NCI-H526 (cell line): ENCODE measurements around the gene WSCD1.

Experiments
- DNase-seq, 2 experiments: peaks; one replicate each; lab custom pipeline; 2025; lab: John Stamatoyannopoulos, UW

WSCD1 gene

DNA sequence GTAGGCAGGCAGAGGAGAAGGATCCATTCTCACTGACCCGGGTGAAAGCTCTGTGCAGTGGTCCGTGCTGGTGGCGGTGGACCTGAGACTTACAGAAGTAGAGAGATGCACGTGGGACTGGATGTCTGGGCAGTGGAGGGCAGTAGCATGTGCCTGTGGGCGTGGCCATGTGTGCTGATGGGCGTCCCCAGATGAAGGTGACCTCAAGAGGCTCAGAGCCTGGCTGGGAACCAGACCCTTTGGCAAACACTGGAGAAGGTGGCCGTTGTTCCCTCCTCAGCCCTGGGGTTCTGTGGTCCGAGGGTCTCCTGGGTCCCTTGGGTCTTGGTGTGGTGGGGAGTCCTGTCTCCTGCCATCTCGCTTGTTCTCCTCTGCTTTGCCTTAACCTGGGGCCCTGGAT is 15.6 kb downstream of the WSCD1 start:
- no peak for DNase-seq

DNA sequence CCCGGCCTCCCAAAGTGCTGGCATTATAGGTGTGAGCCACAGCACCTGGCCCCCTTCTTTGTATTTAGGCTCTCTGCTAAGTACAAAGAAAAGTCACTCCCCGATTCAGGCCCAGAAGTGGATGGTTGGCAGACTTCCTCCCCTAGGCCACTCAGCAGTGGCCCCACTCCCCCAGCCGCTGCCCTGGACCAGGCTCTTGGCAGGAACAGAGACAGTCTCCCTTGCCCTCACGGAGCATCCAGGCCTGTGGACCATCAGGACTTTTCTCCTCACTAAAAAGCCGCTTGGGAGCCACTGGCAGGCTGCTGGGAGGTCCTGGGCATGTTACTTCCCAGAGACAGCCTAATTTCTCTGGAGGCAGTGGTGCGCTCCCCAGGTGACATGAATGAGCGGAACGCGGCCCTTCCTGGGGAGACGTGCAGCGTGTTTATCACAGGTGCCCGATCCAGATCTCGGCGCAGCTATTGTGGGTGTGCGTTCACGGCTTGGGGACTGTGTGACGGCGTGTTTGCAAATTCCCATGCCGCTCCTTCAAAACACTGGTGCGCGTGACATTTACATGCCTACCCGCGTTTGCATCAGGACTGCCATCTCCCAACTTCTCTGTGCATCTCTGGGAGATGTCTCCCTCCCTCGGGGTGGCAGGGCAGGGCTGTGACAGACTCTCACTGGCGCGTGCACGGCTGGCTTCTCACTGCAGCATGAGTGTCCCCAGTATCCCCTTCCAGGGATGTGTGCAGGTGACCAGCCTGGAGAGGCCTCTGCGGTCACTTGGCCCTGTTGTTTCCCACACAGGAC is 16.6 kb downstream of the WSCD1 start:
- DNase-seq, result no peak

DNA sequence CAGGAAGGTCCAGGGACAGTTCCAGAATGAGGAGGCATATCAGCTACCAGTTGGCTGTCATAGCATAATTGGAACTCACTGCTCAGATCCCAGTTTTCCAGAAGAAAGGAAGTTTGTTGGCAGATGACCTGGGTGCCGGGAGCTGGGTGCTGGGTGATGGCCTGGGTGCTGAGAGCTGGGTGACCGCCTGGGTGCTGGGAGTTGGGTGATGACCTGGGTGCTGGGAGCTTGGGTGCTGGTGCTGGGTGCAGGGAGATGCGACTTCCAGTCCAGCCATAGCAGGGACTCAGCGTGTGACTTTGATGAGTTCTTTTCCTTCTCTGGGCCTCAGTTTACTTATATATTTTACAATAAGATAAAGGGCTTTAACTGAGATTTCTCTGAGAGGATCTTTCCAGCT is 18.0 kb downstream of the WSCD1 start:
- no peak for DNase-seq

DNA sequence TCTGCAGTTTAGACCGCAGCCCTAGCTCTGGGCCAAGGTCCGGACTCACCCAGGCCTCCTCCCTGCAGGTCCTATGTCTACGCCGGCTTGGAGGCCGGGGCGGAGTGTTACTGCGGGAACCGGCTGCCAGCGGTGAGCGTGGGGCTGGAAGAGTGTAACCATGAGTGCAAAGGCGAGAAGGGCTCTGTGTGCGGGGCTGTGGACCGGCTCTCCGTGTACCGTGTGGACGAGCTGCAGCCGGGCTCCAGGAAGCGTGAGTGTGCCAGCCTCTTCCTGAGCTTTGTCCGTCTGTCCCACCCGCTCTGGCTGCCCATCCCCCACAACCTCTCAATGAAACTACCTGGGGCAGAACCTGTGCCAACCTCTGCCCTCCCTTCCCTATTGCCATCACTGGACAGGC is 20.1 kb downstream of the WSCD1 start:
- DNase-seq, result no peak

DNA sequence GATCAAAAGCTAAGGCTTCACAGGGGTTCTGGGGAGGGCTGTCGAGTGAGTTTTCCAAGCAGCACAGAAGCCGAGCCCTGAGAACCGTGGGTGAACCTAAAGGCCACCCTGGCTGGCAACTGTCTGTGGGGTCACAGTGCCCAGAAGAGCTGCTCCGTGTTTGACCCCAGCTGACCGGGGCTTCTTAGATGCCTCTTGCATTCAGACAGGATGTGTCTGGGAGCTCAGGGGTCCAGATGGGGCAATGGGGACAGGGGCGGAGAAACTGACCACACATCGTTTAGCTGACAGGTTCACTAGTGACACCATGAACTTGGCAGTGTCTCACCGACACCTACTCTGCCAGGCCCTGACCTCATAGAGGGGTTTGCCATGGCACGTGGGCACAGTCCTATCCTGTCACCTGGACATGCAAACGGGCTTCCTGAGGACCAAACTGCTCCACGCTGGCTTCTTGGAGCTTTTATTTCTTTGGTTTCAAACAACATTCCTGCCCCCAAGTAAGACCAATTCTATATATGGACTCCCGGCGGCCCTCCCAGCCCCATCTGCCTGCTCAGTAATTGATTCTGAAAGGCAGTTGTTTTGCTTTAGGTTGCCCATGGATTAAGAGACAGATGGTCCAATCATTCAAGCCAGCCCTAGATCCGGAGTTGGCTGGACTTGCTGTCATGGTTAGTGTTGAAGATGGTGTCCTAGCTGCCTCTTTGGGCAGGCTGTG is 22.2 kb downstream of the WSCD1 start:
- DNase-seq, result no peak

DNA sequence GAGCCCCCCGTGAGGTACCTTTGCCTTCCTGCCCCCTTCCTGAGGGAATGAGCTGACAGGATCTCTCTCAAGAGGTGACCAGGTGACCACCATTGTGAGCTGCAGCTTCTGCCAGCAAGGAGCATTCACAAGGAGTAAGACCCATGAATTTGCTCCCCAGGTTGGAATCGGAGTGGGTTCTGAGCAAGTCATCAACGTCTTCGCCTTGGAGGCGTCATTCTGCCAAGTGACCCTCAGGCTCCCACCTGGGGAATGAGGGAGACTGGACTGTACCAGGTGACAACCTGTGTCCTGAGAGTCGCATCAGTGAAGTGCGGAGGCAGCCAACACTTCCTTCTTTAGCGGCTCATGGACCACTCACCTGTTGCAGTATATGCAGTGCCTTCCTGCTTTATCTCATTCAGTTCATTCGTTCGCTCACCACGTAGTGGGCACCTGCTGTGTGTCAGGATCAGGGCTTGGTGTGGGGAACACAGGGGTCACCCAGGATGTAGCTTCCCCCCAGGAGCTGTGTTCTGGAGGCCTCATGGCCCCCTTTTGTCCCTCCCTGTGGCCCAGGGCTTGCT is 22.8 kb downstream of the WSCD1 start:
- DNase-seq, result no peak

DNA sequence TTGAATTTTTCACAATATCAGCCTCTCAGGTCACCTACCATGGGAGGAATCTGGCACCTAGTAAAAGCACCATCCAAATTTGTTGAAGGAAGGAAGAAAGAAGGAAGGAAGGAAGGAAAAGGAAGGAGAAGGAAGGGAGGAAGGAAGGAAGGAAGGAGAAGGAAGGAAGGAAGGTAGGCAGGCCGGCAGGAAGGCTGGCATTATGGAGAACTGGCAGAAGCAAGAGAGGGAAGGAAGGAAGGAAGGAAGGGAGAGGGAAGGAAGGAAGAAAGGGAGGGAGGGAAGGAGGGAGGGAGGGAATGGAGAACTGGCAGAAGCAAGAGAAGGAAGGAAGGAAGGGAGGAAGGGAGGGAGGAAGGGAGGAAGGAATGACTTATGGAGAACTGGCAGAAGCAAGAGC is 24.3 kb downstream of the WSCD1 start:
- DNase-seq, result no peak

DNA sequence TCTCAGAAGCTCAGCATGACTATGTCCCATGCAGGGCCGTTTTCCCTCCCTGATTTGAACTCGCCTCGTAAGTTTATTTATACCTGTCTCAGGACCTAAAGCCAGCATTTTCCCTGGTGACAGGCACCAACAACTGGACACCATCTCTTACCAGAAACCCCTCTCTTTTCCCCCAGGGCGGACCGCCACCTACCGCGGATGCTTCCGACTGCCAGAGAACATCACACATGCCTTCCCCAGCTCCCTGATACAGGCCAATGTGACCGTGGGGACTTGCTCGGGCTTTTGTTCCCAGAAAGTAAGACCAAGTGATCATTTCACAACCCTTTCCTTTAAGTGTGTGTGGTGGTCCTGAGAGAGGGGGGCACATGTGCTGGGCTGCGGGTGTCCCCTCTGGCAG is 24.7 kb downstream of the WSCD1 start:
- no peak for DNase-seq

DNA sequence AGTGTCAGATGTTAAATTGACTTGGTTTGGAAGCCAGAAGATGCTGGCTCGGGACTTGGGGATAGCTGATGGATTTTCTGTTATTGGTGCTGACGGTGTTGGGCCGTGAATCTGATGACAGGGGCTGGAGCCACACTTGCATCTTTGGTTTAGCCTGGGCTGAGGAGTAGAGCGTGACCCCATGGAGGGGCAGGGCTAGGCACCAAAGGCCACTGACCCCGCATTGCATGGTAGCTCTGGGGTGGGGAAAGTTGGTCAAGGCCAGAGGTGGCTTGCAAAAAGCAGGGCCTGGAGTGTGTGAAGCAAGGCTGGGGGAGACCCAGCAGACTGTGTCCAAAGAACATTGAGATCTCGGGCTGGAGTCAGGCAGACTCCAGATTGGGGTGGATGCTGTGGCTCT is 25.3 kb downstream of the WSCD1 start:
- DNase-seq, result no peak

DNA sequence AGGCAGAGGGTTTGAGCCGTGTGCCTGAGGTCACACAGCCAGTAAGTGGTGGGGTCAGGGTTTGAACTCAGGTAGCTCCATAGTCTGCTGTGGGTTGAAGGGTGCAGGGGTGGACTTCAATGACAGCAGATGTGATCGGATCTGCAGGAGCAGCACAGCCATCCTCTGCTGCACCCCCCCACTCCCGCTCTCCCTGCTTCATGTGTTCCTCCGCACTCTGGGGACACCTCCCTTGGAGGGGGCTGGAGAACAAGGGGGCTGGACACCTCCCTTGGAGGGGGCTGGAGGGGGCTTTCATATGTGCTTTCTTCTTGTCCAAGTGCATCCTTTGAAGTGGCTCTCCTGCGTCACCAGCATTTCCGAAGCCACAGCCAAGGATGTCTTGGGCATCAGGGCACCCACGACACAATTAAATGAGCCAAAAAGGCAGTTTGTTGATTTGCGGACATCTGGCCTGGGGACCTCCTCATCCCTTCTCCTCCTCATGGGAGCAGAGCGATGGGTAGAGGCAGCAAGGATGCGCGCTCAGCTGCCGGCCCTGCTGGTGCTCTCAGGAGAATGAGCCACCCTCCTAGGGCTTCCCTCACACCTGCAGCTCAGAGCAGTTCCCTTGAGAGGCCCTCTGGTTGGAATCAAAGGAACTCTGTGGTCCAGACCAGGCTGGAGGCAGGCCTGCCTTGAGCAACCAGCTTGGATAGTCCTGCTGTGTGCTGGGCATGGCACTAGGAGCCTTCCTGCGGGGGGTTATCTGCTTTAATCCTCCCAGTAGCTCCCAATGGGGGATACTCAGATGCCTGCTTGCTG is 26.2 kb downstream of the WSCD1 start:
- DNase-seq, result no peak

DNA sequence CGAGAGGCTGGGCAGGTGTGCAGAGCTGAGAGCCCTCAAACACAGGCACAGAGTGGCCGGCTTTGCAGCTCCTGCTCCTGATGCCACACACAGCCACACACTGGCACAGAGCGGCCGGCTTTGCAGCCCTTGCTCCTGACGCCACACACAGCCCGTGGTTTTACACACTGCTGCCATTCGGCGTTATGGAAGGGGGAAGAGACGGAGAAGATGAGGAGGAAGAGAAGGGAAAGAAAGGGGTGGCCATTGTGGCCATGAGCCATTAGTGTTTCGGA is 26.8 kb downstream of the WSCD1 start:
- DNase-seq, result no peak

DNA sequence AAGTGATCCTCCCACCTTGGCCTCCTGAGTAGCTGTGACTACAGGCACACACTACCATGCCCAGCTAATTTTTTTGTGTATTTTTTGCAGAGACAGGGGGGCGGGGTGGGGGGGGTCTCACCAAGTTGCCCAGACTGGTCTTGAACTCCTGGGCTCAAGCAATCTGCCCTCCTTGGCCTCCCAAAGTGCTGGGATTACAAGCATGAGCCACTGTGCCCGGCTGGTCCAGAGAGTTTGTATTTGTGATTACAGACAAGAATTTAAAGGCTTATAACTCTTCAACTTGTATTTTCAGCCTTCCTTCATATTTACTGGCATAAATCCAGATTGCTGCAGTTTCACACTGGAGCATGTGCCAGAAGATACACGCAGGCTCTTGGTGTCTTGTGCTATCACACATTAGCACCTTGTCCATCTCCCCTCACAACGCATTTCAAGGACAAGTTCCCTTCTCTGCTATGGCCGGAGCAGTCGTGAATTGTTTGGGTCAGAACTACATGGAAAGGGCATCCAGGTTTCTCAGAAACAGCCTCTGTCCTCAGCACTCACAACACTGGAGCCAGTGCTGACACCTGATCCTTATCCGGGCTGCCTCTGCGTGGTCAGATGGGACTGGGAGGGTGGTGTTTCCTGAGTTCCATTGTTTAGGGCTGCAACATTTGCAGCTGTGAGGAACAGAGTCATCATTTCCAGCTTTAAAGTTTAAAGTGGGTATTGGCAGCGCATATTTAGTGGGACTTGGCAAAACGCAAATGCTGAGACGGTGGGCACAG is 28.1 kb downstream of the WSCD1 start:
- DNase-seq, result no peak

DNA sequence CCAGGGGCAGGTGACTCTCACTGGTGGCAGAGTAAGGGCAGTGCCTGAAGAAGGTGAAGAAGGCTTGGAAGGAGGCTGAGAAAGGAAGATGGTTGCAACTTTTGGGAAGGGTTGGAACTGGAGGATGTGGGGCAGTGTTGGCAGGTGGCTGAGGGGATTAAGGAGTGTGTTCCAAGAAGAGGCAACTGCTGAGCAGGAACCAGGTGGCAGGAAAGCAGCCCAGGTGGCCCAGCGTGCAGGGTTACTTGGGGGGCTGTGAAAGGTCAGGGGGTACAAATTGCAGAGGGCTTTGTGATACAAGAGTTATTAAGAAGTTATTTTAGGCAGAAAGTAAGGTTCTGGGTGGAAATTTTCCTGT is 28.6 kb downstream of the WSCD1 start:
- no peak for DNase-seq

DNA sequence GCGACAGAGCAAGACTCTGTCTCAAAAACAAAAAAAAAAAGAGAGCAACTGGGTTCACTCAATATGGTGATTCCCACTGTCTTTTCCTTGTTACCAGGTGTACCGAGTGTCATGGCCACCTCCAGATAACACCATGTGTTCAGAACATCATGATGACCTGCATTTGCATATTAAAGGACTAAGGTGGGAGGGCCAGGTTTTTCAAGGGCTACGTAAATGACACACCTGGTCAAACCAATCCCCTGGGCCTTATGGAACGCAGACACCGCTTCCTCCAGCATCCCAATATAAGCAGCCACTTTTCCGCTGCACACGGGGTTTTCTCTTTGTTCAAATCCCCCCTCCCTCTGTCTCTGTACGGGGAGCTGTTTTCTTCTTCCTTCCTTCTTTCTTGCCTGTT is 29.3 kb downstream of the WSCD1 start:
- DNase-seq, result peak in 1 of 2 experiments; percentile 18

DNA sequence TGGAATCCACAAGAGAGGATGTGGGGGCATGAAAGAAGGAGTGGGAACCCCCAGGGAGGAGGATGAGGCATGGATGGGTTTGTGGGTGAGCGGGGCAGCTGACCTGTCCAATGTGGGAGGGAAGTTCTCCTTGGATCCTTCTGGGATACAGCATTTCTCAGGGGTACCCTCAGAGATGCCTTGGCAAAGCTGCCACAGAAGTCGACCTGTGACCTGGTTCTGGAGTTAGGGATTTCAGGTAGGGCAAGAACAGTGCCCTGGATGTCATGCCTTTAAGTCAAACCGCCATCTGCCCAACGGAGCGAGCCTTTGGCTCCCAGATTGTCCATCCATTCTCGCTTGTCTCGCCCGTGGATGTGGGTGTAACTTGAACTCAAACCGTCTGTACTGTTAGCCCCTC is 30.0 kb downstream of the WSCD1 start:
- DNase-seq, result no peak

DNA sequence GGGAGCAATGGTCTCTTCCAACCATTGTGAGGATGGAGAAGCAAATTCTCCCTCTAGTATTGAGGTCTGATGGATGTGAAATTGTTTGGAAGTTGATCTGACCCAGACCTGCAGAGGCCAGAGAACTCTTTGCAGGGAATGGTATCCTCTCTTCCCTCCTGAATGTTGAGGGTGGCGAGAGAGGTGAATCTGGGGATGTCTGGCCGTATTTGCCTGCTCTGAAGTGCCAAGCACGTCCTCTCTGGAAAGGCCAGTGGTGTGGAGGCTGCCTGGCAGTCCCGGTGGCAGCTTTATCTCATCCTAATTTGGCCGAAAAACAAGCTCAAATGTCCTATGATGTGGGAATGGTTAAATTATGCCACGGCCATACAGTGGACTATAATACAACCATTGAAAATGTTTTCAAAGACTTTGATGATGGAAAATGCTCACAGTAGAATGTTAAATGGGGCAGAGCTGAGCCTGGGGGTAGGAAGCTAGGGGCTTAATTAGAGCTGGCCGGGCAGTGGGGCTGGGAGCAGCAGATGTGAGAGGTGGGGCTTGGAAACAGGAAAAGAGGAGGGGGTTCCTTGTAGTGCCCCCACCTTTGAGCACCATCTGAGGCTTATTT is 30.8 kb downstream of the WSCD1 start:
- DNase-seq, result no peak

DNA sequence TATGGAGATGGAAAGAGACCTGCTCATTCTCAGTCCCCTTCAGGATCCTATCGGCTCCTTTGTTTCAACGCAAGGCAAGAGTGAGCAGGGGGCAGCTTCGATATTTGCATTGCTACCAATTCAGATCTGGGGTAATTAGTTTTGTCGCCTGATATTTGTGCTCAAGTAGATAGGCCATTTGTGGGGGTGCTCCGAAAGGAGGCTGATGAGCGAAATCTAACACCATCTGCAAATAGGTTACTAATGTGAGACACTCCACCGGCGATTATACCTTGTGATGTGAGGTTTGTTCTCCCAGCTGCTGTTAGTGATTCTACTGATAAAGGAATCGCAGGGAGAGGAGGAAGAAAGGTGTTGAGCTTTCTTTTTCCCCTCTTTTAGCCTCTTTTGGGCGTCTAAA is 31.5 kb downstream of the WSCD1 start:
- DNase-seq, result peak; percentile 30 to 33

DNA sequence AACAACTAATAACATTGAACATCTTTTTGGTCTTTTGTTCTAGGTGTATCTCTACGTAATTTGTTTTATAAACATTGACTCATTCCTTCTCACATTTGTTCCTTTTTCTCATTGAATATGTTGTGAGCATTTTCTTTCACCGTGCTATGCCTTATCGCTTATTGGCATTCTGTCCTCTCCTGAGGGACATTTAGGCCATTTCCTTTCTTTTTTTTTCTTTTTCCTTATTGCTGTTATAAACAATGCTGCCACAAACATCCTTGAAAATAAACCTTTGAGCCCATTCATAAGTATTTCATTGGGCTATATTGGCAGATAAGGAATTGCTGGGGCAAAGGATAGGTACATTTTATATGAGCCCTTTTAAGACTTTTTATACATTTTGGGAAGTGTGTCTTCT is 32.4 kb downstream of the WSCD1 start:
- no peak for DNase-seq

DNA sequence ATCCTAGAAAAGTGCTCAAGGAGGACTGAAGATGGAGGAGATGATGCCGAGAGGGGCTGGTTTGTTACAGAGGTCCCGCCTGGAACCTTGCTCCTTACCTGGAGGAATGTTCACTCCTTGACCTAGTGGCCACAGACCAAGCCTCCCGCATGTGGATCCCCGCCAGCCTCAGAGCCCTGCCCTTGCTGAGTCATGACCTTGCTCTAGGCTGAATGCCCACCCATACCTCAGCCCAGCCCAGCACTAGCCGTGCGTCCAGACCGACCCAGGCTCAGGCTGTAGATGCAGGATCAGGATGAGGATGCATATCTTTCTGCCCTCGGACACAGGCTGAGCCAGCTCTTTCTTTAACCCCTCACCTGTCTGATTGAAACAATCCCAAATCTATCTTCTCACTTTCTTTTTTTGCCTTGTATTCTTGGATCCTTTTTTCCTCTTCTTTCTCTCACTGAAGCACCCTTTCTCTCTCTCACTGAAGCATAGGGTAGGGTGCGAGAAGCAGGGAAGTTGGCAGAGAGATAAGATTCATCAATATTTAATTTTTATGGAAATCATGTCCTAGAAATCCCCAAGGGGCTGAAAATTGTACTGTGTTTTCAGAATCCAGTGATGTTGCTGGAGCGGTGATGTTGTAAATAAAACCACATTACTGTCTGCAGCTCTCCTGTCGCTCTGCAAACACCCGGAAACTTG is 34.9 kb downstream of the WSCD1 start:
- peak; percentile 83 for DNase-seq

DNA sequence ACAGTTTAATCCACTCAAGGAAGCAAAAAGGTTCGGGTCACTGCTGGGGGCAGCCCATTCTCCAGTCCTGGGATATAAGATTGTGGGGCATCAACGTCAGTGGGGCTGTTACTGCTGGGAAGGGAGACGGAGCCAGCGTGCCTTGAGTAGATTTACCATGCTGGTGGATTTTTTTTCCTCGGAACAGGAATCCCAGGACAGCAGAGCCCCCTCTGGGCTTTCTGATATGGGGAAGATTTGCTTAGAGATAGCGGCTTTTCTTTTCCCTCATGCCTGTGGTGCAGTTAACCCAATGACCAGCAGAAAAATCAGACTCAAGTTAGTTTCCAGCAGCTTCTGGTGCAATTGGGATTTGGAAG is 35.4 kb downstream of the WSCD1 start:
- DNase-seq, result peak in 1 of 2 experiments; percentile 39

DNA sequence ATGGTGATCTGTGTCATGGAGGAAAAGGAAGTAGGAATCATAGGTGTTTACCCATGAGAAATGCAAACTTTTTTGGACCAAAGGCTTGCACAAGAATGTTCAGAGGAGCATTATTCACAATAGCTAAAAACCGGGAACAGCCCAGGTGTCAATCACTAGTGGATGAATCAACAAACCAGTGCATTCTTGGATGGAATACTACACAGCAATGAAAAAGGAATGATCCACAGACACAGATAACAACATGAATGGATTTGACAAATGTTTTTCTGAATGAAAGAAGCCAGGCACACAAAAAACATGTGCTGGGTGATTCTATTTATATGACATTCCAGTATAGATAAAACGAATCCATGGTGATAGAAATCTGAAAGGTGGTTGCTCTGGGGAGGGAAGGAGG is 36.0 kb downstream of the WSCD1 start:
- no peak for DNase-seq
